ENCODE measurements around the gene PPFIA2. TPM values are rescaled to one million over a fixed set of nuclear protein-coding genes. Genes with fewer than 3 reads are reported as not detected.

The PPFIA2 gene
- total and polyA plus RNA-seq, 9 of the 15 experiments (the other 6 are each of a cell fraction or from before 2014, with no cell fraction given): not detected

GRCh38 chr12:81212996-81213696 is 546.0 kb downstream of the PPFIA2 start:
- 4% methylated on average over 4 of the region's 4 CpGs for WGBS (ENCODE audit: insufficient coverage, low coverage, missing lambda C conversion rate)
- no peak for FAIRE-seq
- Histone ChIP-seq H3K4me1 (replicated peaks in 1 of 2; ENCODE audit: control insufficient read depth in 2 of 2, insufficient read depth in 2 of 2, low read length in 2 of 2) (no peaks in the 10 kb centered on the region), H3K9me1 (ENCODE audit: control insufficient read depth, insufficient read depth, low read length) (no peaks in the 10 kb centered on the region), H3K27ac (ENCODE audit: extremely low read depth, low read depth, low read length) (no peak overlapping the region), H4K20me1 (replicated peaks; ENCODE audit: control insufficient read depth, insufficient read depth, low read length) (no peaks in the 10 kb centered on the region), H3K4me2 (ENCODE audit: insufficient read depth, low read length) (no peak overlapping the region), H3K9ac (ENCODE audit: insufficient read depth in 1 of 2, low read depth in 2 of 2, low read length in 2 of 2) (no peak overlapping the region), H3K9me3 (replicated peaks; ENCODE audit: control insufficient read depth, insufficient read depth, low read depth, low read length) (no peaks in the 10 kb centered on the region), H3K36me3 (ENCODE audit: control insufficient read depth, insufficient read depth, low read length) (no peaks in the 10 kb centered on the region), H3K4me3 (no peak overlapping the region), H2AFZ (ENCODE audit: low read depth, low read length) (no peak overlapping the region), H3K27me3 (ENCODE audit: control insufficient read depth in 2 of 2, insufficient read depth in 2 of 2, low read length in 2 of 2) (no peaks in the 10 kb centered on the region), H3K79me2 (ENCODE audit: control insufficient read depth, insufficient read depth, low read length) (no peaks in the 10 kb centered on the region)
- ATAC-seq: no peak
- POLR2A ChIA-PET: no interaction called here
- in situ Hi-C loops (cut with MboI) (no loop called here), intact Hi-C loops (cut with micrococcal nuclease) (no loop called here)
- DNase-seq (ENCODE audit: extremely low read depth in 1 of 4, low spot score in 3 of 4): no peak
- no TSS peak for BruUV-seq (replicated peaks)
- TF ChIP-seq SAFB2 (IDR thresholded peaks at IDR 0.05; ENCODE audit: borderline replicate concordance, low read depth, low read length, severe bottlenecking) (no peak), WHSC1 (IDR thresholded peaks at IDR 0.05; ENCODE audit: low read length) (no peak), HMG20A (CRISPR knock-in tag; conservative IDR thresholded peaks at IDR 0.05) (no peak), ZFP1 (CRISPR knock-in tag; IDR thresholded peaks at IDR 0.05) (no peak), TRIM24 (IDR thresholded peaks at IDR 0.05) (no peak), FOXA3 (CRISPR knock-in tag; conservative IDR thresholded peaks at IDR 0.05 in 1 of 2, IDR thresholded peaks at IDR 0.05 in 1 of 2) (no peak), GTF2A2 (tag; IDR thresholded peaks at IDR 0.05) (no peak), ZNF165 (CRISPR knock-in tag; IDR thresholded peaks at IDR 0.05; ENCODE audit: borderline replicate concordance) (no peak), ZNF217 (CRISPR knock-in tag; IDR thresholded peaks at IDR 0.05) (no peak), HBP1 (CRISPR knock-in tag; IDR thresholded peaks at IDR 0.05) (no peak), CC2D1A (IDR thresholded peaks at IDR 0.05) (no peak), HLTF (IDR thresholded peaks at IDR 0.05) (no peak), PHTF2 (CRISPR knock-in tag; IDR thresholded peaks at IDR 0.05) (no peak), MTA3 (IDR thresholded peaks at IDR 0.05; ENCODE audit: borderline replicate concordance) (no peak), RBM25 (IDR thresholded peaks at IDR 0.05; ENCODE audit: low read depth, low read length, severe bottlenecking) (no peak)
- CTCF ChIA-PET (ENCODE audit: low intra/inter-chr PET ratio): no interaction called here
